ENCODE measurements around the gene LY6G5C.
A peak's percentile ranks its signal among the peaks of the same experiment; 100 is the strongest.

DNA sequence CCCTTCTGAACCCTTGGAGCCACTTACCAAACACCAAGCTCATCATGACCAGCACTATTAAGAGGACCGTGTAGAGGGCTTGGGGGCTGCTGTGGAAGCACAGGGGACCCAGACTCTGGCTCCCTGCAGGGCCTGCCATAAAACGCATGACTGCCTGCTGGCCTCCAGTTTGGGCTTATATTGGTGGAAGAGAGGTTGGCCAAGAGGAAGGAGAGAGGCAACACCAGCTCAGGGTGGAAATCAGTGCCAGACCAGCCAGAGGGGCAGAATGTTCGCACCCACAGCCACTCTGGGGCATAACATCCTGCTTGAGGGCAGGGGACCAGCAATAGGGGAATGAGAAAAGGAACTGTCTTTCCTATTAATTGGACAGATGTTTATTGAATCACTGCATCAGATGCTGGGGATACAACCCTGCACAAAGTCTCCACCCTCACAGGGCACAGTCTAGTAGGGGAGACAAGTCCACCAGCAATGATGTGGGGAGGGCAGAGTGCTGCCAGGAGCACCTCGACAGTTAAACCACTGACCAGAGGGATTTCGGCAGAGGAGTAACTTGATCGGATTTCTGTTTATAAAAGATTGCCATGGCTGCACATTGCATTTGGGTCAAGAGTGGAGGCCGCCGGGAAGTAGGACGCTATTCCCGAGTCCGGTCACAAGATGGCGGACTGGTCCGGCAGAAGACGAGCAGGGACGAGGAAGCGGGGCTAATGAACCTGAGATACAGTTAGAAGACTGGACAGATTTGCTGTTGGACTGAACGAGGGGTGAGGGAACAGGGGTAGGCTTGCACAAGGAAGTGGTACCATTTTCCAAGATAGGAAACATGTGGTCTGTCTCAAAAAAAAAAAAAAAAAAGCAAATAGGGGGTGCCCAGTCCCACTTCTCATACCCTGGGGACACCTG lies at the start of gene LY6G5C:
- TF ChIP-seq, protein P1, sequence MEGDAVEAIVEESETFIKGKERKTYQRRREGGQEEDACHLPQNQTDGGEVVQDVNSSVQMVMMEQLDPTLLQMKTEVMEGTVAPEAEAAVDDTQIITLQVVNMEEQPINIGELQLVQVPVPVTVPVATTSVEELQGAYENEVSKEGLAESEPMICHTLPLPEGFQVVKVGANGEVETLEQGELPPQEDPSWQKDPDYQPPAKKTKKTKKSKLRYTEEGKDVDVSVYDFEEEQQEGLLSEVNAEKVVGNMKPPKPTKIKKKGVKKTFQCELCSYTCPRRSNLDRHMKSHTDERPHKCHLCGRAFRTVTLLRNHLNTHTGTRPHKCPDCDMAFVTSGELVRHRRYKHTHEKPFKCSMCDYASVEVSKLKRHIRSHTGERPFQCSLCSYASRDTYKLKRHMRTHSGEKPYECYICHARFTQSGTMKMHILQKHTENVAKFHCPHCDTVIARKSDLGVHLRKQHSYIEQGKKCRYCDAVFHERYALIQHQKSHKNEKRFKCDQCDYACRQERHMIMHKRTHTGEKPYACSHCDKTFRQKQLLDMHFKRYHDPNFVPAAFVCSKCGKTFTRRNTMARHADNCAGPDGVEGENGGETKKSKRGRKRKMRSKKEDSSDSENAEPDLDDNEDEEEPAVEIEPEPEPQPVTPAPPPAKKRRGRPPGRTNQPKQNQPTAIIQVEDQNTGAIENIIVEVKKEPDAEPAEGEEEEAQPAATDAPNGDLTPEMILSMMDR (IDR thresholded peaks at IDR 0.05): peak; percentile 25 to 89 (median 80)
- TF ChIP-seq POLR2A (IDR thresholded peaks at IDR 0.05): no peak

Measured in thyroid gland (tissue), 4 donors.